HEK293T (cell line): ENCODE data around the gene GBP5.

Source experiments
- BHLHE40 ChIP-seq: fragments of 450-650 bp; IDR thresholded peaks from 2 replicates; pipeline ENCODE4 v1.6.1; 2016; ENCODE audit warnings: mild to moderate bottlenecking, moderate library complexity, borderline replicate concordance
- FOXM1 ChIP-seq: fragments of 450-650 bp; IDR thresholded peaks from 2 replicates; pipeline ENCODE4 v1.6.1; 2017; ENCODE audit warnings: mild to moderate bottlenecking, borderline replicate concordance
- HDGF ChIP-seq: fragments of 450-650 bp; IDR thresholded peaks from 2 replicates; pipeline ENCODE4 v1.6.1; 2017; ENCODE audit warnings: antibody characterized with exemption, borderline replicate concordance
- SP1 ChIP-seq: fragments of 450-650 bp; IDR thresholded peaks from 2 replicates; pipeline ENCODE4 v1.6.1; 2017

DNA sequence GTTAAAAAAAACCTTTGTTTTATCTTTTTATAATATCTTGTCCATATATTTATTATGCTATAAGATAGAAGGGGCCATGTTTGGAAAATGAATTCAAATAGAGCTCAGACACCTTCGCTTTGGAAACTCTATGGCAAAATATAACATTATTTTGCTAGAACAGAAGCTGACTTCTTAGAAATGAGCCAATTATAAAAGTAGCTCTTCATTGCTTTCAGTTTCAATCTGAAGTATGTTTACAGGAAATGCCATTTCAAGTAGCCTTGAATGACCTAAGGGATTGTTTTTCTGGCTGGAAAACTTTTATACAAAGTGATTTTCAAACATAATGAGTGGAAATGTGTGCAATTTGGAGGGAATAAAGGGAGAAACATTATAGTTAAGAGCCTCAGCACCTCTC is 37.8 kb upstream of the GBP5 start:
- TF ChIP-seq SP1 (no peak), FOXM1 (no peak), HDGF (no peak), BHLHE40 (no peak)
